ENCODE data around the gene OR51I1. TPM values are rescaled to one million over a fixed set of nuclear protein-coding genes. Genes with fewer than 3 reads are reported as not detected.

OR51I1 gene
- polyA plus RNA-seq, 1 donor (not counting 4 experiments of a cell fraction or from before 2014, with no cell fraction given): not detected

GRCh38 chr11:5467527-5467926 is 26.2 kb upstream of the OR51I1 start:
- H3K9ac ChIP-seq (ENCODE audit: control insufficient read depth, extremely low read depth, insufficient read depth, low read length): no peak overlapping the region
- no peaks in the 10 kb centered on the region for H3K79me2 ChIP-seq (ENCODE audit: control insufficient read depth, insufficient read depth, low read length)
- H3K27me3 ChIP-seq (ENCODE audit: control insufficient read depth, extremely low read depth, insufficient read depth, low read length): no peaks in the 10 kb centered on the region
- no peaks in the 10 kb centered on the region for H3K36me3 ChIP-seq (ENCODE audit: control insufficient read depth in 2 of 2, extremely low read depth in 1 of 2, insufficient read depth in 2 of 2, low read length in 2 of 2)
- no peaks in the 10 kb centered on the region for H4K20me1 ChIP-seq (ENCODE audit: control insufficient read depth, extremely low read depth, insufficient read depth, low read length)
- H3K4me2 ChIP-seq (ENCODE audit: control insufficient read depth, extremely low read depth, insufficient read depth, low read depth, low read length): no peak overlapping the region
- no peaks in the 10 kb centered on the region for H3K9me1 ChIP-seq (ENCODE audit: control insufficient read depth, extremely low read depth, insufficient read depth, low read length)
- no peaks in the 10 kb centered on the region for H3K4me1 ChIP-seq (ENCODE audit: control insufficient read depth, extremely low read depth, insufficient read depth, low read length)
- H3K27ac ChIP-seq (ENCODE audit: control insufficient read depth, insufficient read depth, low read length): no peak overlapping the region
- H3K4me3 ChIP-seq (ENCODE audit: control insufficient read depth in 2 of 3, extremely low read depth in 1 of 3, insufficient read depth in 2 of 3, low read depth in 1 of 3, low read length in 3 of 3): no peak overlapping the region
- dilution Hi-C loops (cut with MboI; ENCODE audit: extremely low pct_ligation_motif_present, low sequenced_read_pairs): no loop called here
- no peak overlapping the region for H2AFZ ChIP-seq (ENCODE audit: control insufficient read depth, low read length)
- no peaks in the 10 kb centered on the region for H3K9me3 ChIP-seq (ENCODE audit: control insufficient read depth, low read depth, low read length)
- no peak for DNase-seq (ENCODE audit: low read depth, low spot score)
- FAIRE-seq: no peak
- TF ChIP-seq CTCF (optimal IDR thresholded peaks at IDR 0.05 in 1 of 3, IDR thresholded peaks at IDR 0.05 in 1 of 3, conservative IDR thresholded peaks at IDR 0.05 in 1 of 3; ENCODE audit: extremely low read depth in 1 of 3, insufficient read depth in 2 of 3, low read length in 3 of 3) (no peak), EZH2 (IDR thresholded peaks at IDR 0.05; ENCODE audit: low read length) (no peak)

DNA sequence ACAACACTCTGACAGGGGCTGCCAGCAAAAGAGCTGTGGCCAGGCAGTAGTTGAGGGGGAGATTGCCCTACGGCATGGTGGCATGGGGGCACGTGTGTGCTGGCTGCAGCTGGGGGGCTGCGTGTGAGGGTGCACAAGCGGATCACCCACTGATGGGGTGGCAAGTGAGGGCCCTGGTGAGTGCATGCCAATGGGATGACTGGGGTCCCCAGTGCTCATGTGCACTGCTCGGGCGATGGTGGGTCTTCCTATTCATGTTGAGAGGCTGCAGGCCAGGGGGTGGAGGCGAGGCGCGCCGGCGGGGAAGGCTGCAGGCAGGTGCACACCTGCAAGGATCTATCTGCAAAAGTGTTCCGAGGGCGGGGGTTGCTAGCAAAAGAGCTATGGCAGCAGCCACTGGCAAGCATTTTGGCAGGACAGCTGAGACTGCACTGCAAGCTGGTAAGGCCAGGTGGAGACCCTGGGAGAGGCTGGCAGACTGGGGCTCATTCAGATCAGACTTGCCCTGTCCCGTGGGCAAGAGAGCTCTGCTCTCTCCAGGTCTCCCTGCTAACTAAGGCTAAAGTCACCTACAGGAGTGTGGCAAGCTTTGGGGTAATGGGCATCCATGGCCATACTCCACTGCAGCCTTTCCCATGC is 19.8 kb upstream of the OR51I1 start:
- no peaks in the 10 kb centered on the region for H3K9me3 ChIP-seq (ENCODE audit: control insufficient read depth, low read depth, low read length)
- FAIRE-seq (no peak), DNase-seq (ENCODE audit: low read depth, low spot score) (no peak)
- dilution Hi-C loops (cut with MboI; ENCODE audit: extremely low pct_ligation_motif_present, low sequenced_read_pairs): no loop called here
- no peaks in the 10 kb centered on the region for H3K36me3 ChIP-seq (ENCODE audit: control insufficient read depth in 2 of 2, extremely low read depth in 1 of 2, insufficient read depth in 2 of 2, low read length in 2 of 2)
- H3K9me1 ChIP-seq (ENCODE audit: control insufficient read depth, extremely low read depth, insufficient read depth, low read length): no peaks in the 10 kb centered on the region
- TF ChIP-seq CTCF (optimal IDR thresholded peaks at IDR 0.05 in 1 of 3, IDR thresholded peaks at IDR 0.05 in 1 of 3, conservative IDR thresholded peaks at IDR 0.05 in 1 of 3; ENCODE audit: extremely low read depth in 1 of 3, insufficient read depth in 2 of 3, low read length in 3 of 3): no peak
- TF ChIP-seq EZH2 (IDR thresholded peaks at IDR 0.05; ENCODE audit: low read length): no peak
- no peak overlapping the region for H3K4me2 ChIP-seq (ENCODE audit: control insufficient read depth, extremely low read depth, insufficient read depth, low read depth, low read length)
- no peaks in the 10 kb centered on the region for H3K79me2 ChIP-seq (ENCODE audit: control insufficient read depth, insufficient read depth, low read length)
- no peak overlapping the region for H2AFZ ChIP-seq (ENCODE audit: control insufficient read depth, low read length)
- H3K4me3 ChIP-seq (ENCODE audit: control insufficient read depth in 2 of 3, extremely low read depth in 1 of 3, insufficient read depth in 2 of 3, low read depth in 1 of 3, low read length in 3 of 3): no peak overlapping the region
- H3K4me1 ChIP-seq (ENCODE audit: control insufficient read depth, extremely low read depth, insufficient read depth, low read length): no peaks in the 10 kb centered on the region
- no peak overlapping the region for H3K9ac ChIP-seq (ENCODE audit: control insufficient read depth, extremely low read depth, insufficient read depth, low read length)
- H3K27ac ChIP-seq (ENCODE audit: control insufficient read depth, insufficient read depth, low read length): no peak overlapping the region
- H4K20me1 ChIP-seq (ENCODE audit: control insufficient read depth, extremely low read depth, insufficient read depth, low read length): no peaks in the 10 kb centered on the region
- no peaks in the 10 kb centered on the region for H3K27me3 ChIP-seq (ENCODE audit: control insufficient read depth, extremely low read depth, insufficient read depth, low read length)

Data from keratinocyte (primary cell).